HG03571 (cell line): ENCODE measurements around the gene GSTA2.
"Not testable (repeated sequence)": the region's sequence is repeated elsewhere in the genome, so short reads cannot be mapped to it uniquely, and the experiment has no call there.

Source experiments
- ATAC-seq: cut with Tn5 transposase; IDR thresholded peaks from one replicate; pipeline ENCODE4 v1.9.1; 2021; ENCODE audit not compliant: unreplicated experiment

The GSTA2 gene

GRCh38 chr6:52760105-52760765 lies 3.0 kb downstream of the GSTA2 start:
- no peak for ATAC-seq

GRCh38 chr6:52759085-52759484 lies 4.2 kb downstream of the GSTA2 start:
- no peak for ATAC-seq

- not testable (repeated sequence) for ATAC-seq
Observed at GRCh38 chr6:52757651-52758338, 5.5 kb downstream of the GSTA2 start.

- no peak for ATAC-seq
Observed at GRCh38 chr6:52754443-52754842, 8.8 kb downstream of the GSTA2 start.

GRCh38 chr6:52753137-52753536 lies 10.1 kb downstream of the GSTA2 start:
- ATAC-seq: not testable (repeated sequence)

- no peak for ATAC-seq
Observed at GRCh38 chr6:52752310-52752709, 11.0 kb downstream of the GSTA2 start.

- no peak for ATAC-seq
Observed at GRCh38 chr6:52749556-52750152, 13.6 kb downstream of the GSTA2 start.

- ATAC-seq: not testable (repeated sequence)
Observed at GRCh38 chr6:52747301-52747700, 16.0 kb downstream of the GSTA2 start.

- no peak for ATAC-seq
Observed at GRCh38 chr6:52746213-52746612, 17.1 kb downstream of the GSTA2 start.

- no peak for ATAC-seq
Observed at GRCh38 chr6:52745764-52746201, 17.5 kb downstream of the GSTA2 start.

- no peak for ATAC-seq
Observed at GRCh38 chr6:52741872-52742271, 21.4 kb downstream of the GSTA2 start.

GRCh38 chr6:52739627-52740026 lies 23.6 kb downstream of the GSTA2 start:
- no peak for ATAC-seq

GRCh38 chr6:52739134-52739533 lies 24.1 kb downstream of the GSTA2 start:
- no peak for ATAC-seq

- no peak for ATAC-seq
Observed at GRCh38 chr6:52736145-52736544, 27.1 kb downstream of the GSTA2 start.

- no peak for ATAC-seq
Observed at GRCh38 chr6:52735071-52735470, 28.2 kb downstream of the GSTA2 start.

GRCh38 chr6:52734072-52734471 lies 29.2 kb downstream of the GSTA2 start:
- no peak for ATAC-seq

GRCh38 chr6:52733172-52733571 lies 30.1 kb downstream of the GSTA2 start:
- ATAC-seq: no peak

- no peak for ATAC-seq
Observed at GRCh38 chr6:52731719-52732118, 31.6 kb downstream of the GSTA2 start.

GRCh38 chr6:52729576-52729975 lies 33.7 kb downstream of the GSTA2 start:
- no peak for ATAC-seq

- no peak for ATAC-seq
Observed at GRCh38 chr6:52728394-52728793, 34.9 kb downstream of the GSTA2 start.

GRCh38 chr6:52727908-52728307 lies 35.4 kb downstream of the GSTA2 start:
- no peak for ATAC-seq
